GM21723 (cell line): ENCODE measurements around the gene HPS3.
"Not testable (repeated sequence)": the region's sequence is repeated elsewhere in the genome, so short reads cannot be mapped to it uniquely, and the experiment has no call there.

ENCODE experiments used
- ATAC-seq: cut with Tn5 transposase; IDR thresholded peaks from one replicate; pipeline ENCODE4 v1.9.1; 2021; ENCODE audit warnings: mild to moderate bottlenecking, moderate library complexity; ENCODE audit not compliant: unreplicated experiment

The HPS3 gene

GRCh38 chr3:149129326-149130205, at the start of gene HPS3:
Gene HPS3 (plus strand): TSS chr3:149129638. CDS start chr3:149129724, 86 bp downstream.
- peak; percentile 94 for ATAC-seq

- no peak for ATAC-seq
Observed at GRCh38 chr3:149080011-149080698, 49.3 kb upstream of the HPS3 start.

- no peak for ATAC-seq
Observed at GRCh38 chr3:149080699-149081091, 48.7 kb upstream of the HPS3 start.

GRCh38 chr3:149081772-149082171, 47.7 kb upstream of the HPS3 start:
- no peak for ATAC-seq

GRCh38 chr3:149085828-149086231, 43.6 kb upstream of the HPS3 start:
- peak; percentile 43 for ATAC-seq

- ATAC-seq: peak; percentile 98
Observed at GRCh38 chr3:149086232-149086988, 43.0 kb upstream of the HPS3 start, which contains the start of gene HLTF. Gene HLTF (minus strand): TSS chr3:149086533. CDS start chr3:149086336, 197 bp downstream.

- no peak for ATAC-seq
Observed at GRCh38 chr3:149087208-149087607, 42.2 kb upstream of the HPS3 start.

GRCh38 chr3:149089395-149089794, 40.0 kb upstream of the HPS3 start:
- no peak for ATAC-seq

GRCh38 chr3:149090461-149090860, 39.0 kb upstream of the HPS3 start:
- no peak for ATAC-seq

- ATAC-seq: no peak
Observed at GRCh38 chr3:149090907-149091306, 38.5 kb upstream of the HPS3 start.

GRCh38 chr3:149091983-149092382, 37.5 kb upstream of the HPS3 start:
- ATAC-seq: no peak

GRCh38 chr3:149095487-149095886, 34.0 kb upstream of the HPS3 start:
- ATAC-seq: peak; percentile 96

GRCh38 chr3:149097987-149098386, 31.5 kb upstream of the HPS3 start:
- ATAC-seq: not testable (repeated sequence)

GRCh38 chr3:149101154-149101553, 28.3 kb upstream of the HPS3 start:
- no peak for ATAC-seq

GRCh38 chr3:149101641-149102040, 27.8 kb upstream of the HPS3 start:
- ATAC-seq: no peak

- ATAC-seq: no peak
Observed at GRCh38 chr3:149104484-149104883, 25.0 kb upstream of the HPS3 start.

- ATAC-seq: no peak
Observed at GRCh38 chr3:149114458-149114857, 15.0 kb upstream of the HPS3 start.

- ATAC-seq: no peak
Observed at GRCh38 chr3:149115114-149115513, 14.3 kb upstream of the HPS3 start.

- no peak for ATAC-seq
Observed at GRCh38 chr3:149118724-149119123, 10.7 kb upstream of the HPS3 start.

GRCh38 chr3:149119466-149119865, 10.0 kb upstream of the HPS3 start:
- ATAC-seq: no peak
